HG03039 (cell line): ENCODE results near the gene ALOX15.
"Not testable (repeated sequence)": the region's sequence is repeated elsewhere in the genome, so short reads cannot be mapped to it uniquely, and the experiment has no call there.

ENCODE experiments used
- ATAC-seq: cut with Tn5 transposase; IDR thresholded peaks from one replicate; pipeline ENCODE4 v1.9.1; 2021; ENCODE audit warnings: mild to moderate bottlenecking, moderate library complexity; ENCODE audit not compliant: unreplicated experiment

The ALOX15 gene

GRCh38 chr17:4657678-4658077, 16.2 kb upstream of the ALOX15 start:
- no peak for ATAC-seq

DNA sequence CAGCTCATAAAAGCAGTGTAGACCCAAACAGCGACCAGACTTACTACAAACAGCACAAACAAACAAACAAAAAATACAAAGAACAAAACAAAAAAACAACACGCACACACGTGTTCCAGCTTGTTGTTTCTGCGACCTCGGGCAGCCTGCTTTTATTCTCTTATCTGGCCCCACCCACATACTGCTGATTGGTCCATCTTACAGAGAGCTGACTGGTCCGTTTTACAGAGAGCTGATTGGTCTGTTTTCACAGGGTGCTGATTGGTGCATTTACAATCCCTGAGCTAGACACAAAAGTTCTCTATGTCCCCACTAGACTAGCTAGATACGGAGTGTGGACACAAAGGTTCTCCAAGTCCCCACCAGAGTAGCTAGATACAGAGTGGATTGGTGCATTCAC, 14.5 kb upstream of the ALOX15 start:
- ATAC-seq: not testable (repeated sequence)

- ATAC-seq: no peak
These were observed 11.5 kb upstream of the ALOX15 start for GRCh38 chr17:4652997-4653396.

GRCh38 chr17:4648741-4649140, 7.3 kb upstream of the ALOX15 start:
- no peak for ATAC-seq

DNA sequence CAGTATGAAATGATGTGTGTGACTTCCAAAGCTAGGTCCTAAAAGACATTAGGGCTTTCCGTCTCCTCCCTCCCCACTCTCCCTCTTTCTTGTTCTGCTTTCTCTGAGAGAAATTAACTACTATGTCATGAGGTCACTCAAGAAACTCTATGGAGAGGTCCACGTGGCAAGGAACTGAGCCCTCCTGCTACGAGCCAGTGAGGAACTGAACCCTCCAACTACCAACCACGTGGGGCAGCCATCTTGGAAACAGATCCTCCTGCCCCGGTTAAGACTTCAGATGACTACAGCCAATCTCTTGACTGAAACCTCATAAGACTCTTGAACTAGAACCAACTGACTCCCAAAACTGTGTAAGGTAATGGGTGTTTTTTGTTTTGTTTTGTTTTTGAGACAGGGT, 4.2 kb upstream of the ALOX15 start:
- no peak for ATAC-seq

GRCh38 chr17:4643676-4644075, 2.2 kb upstream of the ALOX15 start:
- no peak for ATAC-seq

DNA sequence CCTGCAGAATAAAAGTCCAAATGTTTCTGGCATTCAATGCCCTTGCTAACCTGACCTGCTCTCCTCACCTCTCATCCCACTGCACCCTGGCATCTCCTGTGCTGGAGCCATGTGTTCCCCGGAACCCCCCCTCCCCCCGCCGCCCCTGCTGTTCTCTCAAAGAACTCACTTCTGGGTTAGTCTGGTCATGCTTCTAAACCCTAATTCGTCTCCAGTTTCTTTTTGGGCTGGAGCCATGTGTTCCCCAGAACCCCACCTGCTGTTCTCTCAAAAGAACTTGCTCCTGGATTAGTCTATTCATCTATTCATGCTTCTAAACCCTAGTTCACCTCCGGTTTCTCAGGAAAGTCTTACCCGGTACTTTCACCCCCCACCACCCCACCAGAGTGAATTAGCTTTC, 808 bp upstream of the ALOX15 start:
- no peak for ATAC-seq

GRCh38 chr17:4640569-4641188, 799 bp downstream of the ALOX15 start:
- ATAC-seq: not testable (repeated sequence)

- not testable (repeated sequence) for ATAC-seq
These were observed 2.0 kb downstream of the ALOX15 start for GRCh38 chr17:4639301-4640059.

DNA sequence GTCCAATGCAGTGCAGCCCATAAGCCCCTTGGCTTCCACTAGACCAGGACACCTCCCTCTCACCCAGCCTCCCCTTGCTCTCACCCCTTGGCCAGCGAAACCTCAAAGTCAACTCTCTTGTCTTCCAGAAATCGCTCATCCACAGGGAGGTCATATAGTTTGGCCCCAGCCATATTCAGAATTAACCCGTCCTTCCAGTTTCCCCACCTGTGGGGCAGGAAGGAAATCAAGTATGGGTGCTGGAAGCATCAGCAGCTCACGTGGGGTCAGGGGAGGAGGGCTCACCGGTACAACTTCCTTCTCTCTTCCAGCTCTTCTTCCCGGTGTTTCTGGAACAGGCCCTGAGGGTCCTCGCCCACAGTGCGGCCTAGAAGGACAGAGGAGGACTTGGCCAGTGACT, 2.7 kb downstream of the ALOX15 start:
- ATAC-seq: not testable (repeated sequence)

DNA sequence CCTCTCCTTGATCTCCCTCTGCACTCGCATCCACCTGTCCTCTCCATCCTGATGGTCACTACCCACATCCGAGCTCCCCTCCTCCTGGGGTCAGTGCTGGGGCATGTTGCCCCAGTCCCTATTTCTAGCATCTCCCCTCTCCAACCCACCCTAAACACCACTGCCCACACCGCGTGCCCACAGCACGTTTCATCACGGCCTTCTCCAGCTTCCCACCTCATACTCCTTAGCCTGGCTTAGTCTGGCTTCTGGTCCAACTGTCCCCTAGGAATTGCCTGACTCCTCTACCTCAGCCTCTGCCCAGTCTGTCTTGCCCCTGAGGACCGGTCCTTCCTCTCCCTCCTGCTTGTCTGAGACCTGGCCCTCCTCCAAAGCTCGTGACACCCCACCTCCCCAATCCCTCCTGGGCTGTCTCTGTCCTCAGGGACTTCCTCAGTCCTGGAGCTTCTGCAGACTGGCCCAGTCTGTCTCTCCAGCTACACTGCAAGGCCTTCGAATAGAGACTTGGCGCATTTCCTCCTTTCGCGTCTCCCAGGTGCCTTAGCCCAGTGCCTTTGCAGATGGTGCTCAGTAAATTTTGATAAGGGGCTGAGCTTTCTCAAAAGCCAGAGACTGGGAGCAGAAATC, 4.9 kb downstream of the ALOX15 start:
- ATAC-seq: no peak

DNA sequence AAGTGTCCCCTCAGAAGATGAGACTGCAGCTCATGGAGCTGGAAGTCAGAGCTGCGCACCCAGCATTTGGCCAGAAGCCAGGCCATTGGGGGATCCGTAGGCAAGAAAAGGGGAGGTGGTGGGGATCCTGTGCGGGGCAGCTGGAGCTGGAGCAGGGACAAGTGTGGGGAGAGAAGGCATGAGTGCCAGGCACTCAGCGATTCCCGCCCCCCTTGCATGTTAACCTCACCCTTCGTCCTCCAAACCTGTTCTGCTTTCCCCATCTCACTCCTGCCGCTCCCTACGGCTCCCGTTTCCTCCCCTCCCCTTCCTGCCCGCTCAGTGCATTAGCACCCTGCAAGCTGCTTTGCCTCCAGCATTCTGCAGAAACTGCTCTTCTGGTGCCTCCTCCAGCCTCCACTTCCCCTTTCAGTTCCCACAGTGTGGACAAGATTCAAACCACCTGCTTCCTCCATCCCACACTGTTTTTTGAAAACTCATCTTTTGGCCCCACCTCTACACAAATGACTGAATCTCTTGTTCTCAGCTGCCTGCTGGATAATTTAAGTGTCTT, 5.6 kb downstream of the ALOX15 start:
- no peak for ATAC-seq

GRCh38 chr17:4634976-4635375, 6.5 kb downstream of the ALOX15 start:
- no peak for ATAC-seq

GRCh38 chr17:4633643-4634042, 7.8 kb downstream of the ALOX15 start:
- no peak for ATAC-seq

DNA sequence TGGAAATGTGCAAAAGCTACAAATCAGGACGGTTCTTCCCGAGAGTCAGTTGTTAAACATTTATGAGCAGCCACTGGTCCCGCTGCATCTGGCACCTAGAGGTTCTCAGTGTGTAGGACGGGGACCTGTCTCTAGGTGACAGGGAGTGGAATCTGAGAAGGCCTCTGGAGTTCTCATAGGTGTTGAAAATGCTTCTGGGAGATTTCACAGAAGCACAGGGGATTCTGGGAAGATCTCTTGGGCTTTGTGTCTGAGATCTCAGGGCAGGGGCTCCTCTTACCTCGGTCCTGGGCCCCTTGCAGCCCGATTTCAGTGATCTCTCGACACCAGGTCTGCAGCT, 8.9 kb downstream of the ALOX15 start:
- no peak for ATAC-seq

GRCh38 chr17:4631836-4632580, 9.5 kb downstream of the ALOX15 start:
- ATAC-seq: no peak

GRCh38 chr17:4631431-4631830, 10.0 kb downstream of the ALOX15 start:
- ATAC-seq: no peak

GRCh38 chr17:4626734-4627256, 14.7 kb downstream of the ALOX15 start:
- ATAC-seq: no peak

GRCh38 chr17:4625181-4625617, 16.3 kb downstream of the ALOX15 start:
- ATAC-seq: no peak

GRCh38 chr17:4624451-4624911, 17.0 kb downstream of the ALOX15 start:
- not testable (repeated sequence) for ATAC-seq

DNA sequence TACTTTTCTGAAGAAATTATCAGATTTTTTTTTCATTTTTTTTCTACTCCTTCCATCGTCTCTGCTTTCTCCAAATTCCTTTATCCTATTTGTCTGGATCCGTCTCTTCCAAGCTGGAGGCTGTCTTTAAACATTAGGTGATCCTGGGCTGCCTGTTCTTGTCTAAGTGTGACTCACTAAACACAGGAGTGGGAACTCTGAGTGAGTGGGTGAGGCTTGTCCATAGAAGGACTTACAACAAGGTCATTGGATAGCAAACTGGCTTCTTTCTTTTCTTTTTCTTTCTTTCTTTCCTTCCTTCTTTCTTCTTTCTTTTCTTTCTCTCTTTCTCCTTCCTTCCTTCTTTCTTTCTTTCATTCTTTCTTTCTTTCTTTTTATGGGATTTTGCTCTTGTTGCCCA, 18.2 kb downstream of the ALOX15 start:
- ATAC-seq: no peak
